ENCODE measurements around the gene KCTD2.
"Not testable (repeated sequence)": the region's sequence is repeated elsewhere in the genome, so short reads cannot be mapped to it uniquely, and the experiment has no call there.

Gene KCTD2

GRCh38 chr17:75049706-75050105 lies 2.7 kb downstream of the KCTD2 start:
- no peak for DNase-seq (ENCODE audit: low read depth, low spot score)

DNA sequence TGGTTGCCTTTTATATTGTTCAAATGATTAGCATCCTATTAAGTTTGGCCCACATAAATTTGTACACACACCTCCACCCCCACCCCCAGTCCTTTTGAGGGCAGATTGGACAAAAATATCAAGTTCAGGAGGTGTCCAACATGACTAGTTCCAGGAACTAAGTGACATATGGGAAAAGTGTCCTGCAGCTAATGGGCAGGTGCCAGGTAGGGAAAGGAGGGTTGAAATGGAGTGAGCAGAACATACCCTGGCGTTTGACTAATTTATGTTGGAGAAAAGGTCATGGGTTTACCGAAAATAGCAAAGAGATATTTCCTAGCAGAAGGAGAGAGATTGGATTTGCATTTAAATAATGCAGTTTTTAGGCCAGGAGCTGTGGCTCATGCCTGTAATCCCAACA lies 4.9 kb downstream of the KCTD2 start:
- DNase-seq (ENCODE audit: low read depth, low spot score) = no peak

DNA sequence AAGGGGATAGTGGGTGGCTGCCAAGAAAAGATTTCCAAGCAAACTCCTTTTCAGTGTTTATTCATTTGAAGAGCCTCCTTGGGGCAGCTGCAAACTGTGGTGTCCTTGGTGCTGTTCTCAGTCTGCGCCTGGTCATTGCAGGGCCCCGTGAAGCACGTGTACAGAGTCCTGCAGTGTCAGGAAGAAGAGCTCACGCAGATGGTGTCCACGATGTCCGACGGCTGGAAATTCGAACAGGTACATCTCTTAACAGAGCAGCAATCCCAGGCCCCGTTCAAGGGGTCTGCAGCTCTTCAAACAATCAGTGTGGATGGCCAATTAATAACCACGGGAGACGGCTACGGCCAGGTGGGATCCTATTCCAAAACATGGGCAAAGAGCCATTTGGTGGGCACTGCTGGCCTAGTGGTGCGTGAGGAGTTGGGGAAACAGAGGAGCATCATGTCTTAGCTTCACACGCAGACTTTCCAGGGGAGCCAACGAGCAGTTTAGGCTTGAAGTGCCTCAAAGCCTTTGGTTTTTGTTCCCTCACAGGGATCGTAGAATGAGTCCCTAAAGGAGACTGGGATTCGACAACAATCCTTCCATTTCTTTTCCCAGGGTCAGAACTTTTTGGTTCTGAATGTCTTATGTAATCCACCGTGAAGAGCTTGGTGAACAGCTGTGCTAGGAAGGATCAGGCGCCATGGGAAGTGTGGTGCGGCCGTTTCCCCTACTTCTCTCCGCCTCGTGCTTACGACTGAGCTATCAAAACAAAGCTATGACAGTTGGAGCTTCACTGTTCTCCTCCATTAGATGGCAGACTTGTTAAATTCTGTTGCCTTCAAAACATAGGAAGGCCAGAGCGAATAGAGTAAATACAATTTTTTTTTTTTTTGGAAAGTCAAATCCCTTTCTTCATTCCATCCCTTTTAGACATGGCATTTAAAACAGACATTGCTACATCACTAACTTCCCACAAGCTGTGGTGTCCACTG lies 12.6 kb downstream of the KCTD2 start:
- no peak for DNase-seq (ENCODE audit: low read depth, low spot score)

- no peak for DNase-seq (ENCODE audit: low read depth, low spot score)
These were observed 13.5 kb downstream of the KCTD2 start for GRCh38 chr17:75060434-75061054.

DNA sequence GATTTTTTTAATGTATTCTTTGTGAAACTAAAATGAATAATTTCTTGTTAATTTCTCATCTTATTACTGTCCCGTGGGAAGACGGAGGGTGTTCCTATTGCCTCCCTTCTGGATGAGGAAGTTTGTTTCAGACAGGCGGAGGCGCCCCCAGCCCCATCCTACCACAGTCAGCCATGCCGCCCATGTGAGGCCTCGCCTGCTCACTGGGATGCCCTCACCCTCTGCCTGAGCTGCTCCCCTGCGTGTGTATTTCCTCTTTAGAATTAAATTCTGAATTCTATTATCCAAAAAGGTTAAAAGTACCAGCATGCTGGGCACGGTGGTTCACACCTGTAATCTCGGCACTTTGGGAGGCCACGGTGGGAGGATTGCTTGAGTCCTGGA lies 14.0 kb downstream of the KCTD2 start:
- no peak for DNase-seq (ENCODE audit: low read depth, low spot score)

GRCh38 chr17:75061618-75062017 lies 14.6 kb downstream of the KCTD2 start:
- no peak for DNase-seq (ENCODE audit: low read depth, low spot score)

- DNase-seq (ENCODE audit: low read depth, low spot score) = no peak
These were observed 16.2 kb downstream of the KCTD2 start for GRCh38 chr17:75063201-75063600.

GRCh38 chr17:75063626-75064025 lies 16.6 kb downstream of the KCTD2 start:
- no peak for DNase-seq (ENCODE audit: low read depth, low spot score)

DNA sequence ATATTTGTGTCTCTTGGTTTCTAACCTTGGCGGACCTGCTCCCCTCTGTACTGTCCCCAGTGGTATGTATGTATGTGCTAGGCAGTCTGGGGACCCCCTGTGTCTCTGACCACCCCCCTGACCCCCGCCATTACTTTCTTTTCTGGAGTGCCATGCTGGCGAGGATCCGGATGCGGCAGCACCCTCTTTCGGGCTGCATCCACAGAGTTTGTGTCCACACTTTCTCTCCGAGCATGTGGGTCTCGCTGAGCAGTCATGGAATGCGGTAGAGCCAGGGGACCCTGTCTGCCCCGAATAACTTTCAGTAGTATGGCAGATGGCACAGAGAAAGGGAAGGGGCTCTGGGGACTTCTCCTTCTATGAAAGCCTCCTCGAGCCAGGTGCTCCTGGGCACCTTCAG lies 17.0 kb downstream of the KCTD2 start:
- DNase-seq (ENCODE audit: low read depth, low spot score) = no peak

DNA sequence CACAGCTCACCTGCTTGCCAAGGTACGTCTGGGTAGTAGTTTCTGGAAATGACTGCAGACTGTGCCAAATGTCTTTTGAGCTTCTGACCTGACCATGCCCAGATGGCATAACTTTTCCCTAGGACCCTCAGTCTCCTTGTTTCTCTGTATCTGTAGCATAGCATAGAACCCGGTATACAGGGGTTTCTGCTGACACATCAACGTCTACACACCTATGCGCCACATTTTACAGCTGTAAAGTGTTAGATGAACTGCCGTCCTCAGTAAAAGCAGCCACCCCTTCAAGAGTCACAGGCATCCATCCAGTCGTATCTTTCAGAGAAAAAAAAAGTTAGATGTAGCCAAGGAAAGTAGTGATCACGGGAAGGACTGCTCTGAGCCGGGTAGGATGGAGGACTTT lies 17.4 kb downstream of the KCTD2 start:
- no peak for DNase-seq (ENCODE audit: low read depth, low spot score)

- no peak for DNase-seq (ENCODE audit: low read depth, low spot score)
These were observed 18.0 kb downstream of the KCTD2 start for GRCh38 chr17:75064867-75065561.

DNA sequence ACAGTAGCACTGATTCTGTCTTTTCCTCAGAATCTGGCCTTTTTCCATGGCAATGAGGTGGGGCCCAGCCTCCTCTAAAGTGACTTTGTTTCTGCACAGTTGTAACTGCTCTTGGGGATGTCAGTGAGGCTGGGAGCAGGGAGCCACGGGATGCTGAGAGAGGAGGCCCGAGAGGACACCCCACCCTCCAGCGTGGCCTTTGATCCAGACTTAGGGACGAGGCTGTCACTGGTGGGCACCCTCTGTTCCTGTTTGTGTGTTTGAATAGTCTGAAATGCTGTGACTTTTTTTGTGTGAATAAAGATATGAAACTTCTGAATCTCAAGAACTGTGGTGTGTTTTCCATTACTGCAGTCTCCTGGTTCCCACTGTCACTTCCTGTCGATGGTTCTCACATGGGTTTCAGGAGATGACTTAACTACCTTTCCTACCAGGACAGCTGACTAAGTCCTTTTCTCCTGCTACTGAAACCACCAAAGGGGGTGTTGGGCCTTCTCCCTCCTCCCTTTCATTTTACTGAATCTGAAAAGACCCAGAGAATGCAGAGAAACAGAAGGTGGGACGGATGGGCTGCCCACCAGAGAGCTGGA lies 18.6 kb downstream of the KCTD2 start:
- no peak for DNase-seq (ENCODE audit: low read depth, low spot score)

- DNase-seq (ENCODE audit: low read depth, low spot score) = no peak
These were observed 20.8 kb downstream of the KCTD2 start for GRCh38 chr17:75067856-75068255.

DNA sequence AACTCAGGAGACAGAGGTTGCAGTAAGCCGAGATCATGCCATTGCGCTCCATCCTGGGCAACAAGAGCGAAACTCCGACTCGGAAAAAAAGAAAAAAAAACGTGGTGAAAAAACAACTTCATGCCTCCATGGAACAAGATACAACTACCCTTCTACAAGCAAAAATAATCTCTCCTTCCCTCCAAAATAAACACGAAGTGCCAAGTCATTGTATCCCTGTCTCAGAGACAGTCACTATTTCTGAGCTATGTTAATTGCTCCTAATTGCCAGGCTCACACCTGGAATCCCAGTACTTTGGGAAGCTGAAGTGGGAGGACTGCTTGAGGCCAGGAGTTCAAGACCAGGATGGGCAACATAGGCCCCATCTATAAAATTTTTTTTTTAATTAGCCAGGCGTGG lies 21.7 kb downstream of the KCTD2 start:
- no peak for DNase-seq (ENCODE audit: low read depth, low spot score)

DNA sequence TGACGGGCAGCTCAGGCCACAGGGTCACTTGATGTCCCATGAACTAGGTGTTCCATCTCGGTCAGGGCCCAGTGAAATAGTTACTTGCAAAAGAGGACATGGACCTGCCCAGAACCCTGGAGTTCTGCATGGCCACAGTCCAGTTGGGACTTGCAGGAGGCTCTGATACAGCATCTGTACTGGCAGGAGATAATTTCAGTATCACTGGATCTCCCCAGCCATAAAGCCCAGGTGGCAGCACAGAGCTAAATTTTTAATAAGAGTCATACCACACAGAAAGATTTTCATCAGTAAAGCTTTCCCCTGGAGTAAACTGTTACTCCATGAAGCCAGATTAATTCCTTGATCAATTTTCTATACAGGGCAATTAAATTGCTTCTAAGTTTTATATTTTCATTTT lies 22.8 kb downstream of the KCTD2 start:
- DNase-seq (ENCODE audit: low read depth, low spot score) = no peak

DNA sequence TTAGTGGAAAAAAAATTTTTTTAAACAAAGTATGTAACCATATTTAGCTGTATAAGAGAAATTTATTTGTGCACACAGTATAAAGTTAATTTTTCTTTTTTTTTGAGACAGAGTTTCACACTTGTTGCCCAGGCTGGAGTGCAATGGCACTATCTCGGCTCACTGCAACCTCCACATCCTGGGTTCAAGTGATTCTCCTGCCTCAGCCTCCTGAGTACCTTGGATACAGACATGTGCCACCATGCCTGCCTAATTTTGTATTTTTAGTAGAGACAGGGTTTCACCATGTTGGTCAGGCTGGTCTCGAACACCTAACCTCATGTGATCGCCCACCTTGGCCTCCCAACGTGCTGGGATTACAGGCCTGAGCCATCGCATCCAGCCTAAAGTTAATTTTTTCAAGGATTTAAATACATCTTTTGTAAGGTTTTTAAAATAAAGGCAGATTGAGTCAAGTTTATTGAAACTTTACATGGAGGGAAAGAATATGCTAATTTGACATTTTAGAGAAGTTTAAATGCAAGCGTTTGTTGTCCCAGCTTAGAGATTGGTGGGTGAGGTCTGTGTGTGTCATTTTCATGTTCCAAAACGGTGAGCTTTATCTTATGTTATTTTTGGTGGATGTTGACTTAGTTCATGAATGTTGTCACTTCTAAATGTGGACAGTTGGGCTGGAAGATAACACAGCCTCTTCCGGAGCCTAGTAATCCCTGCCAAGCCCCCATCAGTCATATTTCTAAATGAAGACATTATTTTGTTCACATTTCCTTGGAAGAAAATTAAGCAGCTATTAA lies 24.6 kb downstream of the KCTD2 start:
- DNase-seq (ENCODE audit: low read depth, low spot score) = not testable (repeated sequence)

GRCh38 chr17:75072909-75073308 lies 25.9 kb downstream of the KCTD2 start:
- not testable (repeated sequence) for DNase-seq (ENCODE audit: low read depth, low spot score)

DNA sequence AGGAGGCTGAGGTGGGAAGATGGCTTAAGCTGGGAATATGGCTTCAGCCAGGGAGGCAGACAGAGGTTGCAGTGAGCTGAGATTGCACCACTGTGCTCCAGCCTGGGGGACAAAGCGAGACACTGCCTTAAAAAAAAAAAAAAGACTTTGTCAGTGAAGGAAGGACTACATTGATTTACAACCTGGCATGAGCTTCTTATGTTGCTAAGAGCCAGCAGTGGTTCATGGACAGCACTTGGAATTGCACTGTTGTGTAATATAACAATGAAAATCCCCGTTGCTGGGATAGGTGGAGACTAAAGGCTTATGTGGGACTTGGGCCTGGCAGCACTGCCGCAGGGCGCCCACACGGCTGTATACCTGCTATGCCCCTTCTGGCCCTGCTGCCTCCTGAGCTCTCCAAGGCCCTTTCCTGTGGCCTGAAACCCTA lies 26.6 kb downstream of the KCTD2 start:
- no peak for DNase-seq (ENCODE audit: low read depth, low spot score)

DNA sequence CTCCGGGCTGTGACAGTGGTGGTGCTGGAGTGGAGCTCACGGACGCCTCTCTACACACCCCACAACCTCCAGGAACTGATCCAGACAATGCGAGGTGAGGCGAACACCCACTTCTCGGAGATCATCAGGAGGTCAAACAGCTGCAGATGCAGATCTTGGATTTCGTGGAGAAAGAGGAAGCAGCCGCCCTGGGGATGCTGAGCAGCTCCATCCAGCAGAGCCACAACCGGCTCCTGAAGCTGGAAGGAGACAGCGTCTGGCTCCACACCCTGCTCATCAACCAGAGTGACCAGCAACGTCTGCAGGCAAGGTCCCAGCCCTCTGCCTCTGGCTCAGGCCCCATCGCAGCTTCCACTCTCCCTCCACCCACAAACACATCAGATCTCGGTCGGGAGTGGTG lies 27.5 kb downstream of the KCTD2 start:
- no peak for DNase-seq (ENCODE audit: low read depth, low spot score)

GRCh38 chr17:75075597-75076336 lies 28.7 kb downstream of the KCTD2 start:
- DNase-seq (ENCODE audit: low read depth, low spot score) = no peak

Measured in iPS DF 19.7 (cell line).